Measurements from ENCODE around the gene RIMKLB. TPM values are rescaled to one million over a fixed set of nuclear protein-coding genes. Genes with fewer than 3 reads are reported as not detected.
"Not testable (repeated sequence)": the region's sequence is repeated elsewhere in the genome, so short reads cannot be mapped to it uniquely, and the experiment has no call there.

RIMKLB gene
- polyA plus RNA-seq, 4 donors, result 85.4 to 106 (median 104) TPM

- DNase-seq (ENCODE audit: low read depth in 4 of 4, low spot score in 3 of 4), result peak in 3 of 4 donors; percentile 44 to 83 (median 81)
These were observed 9.8 kb upstream of the RIMKLB start for GRCh38 chr12:8687846-8688601.

- DNase-seq (ENCODE audit: low read depth in 4 of 4, low spot score in 3 of 4), result no peak
These were observed 8.1 kb upstream of the RIMKLB start for GRCh38 chr12:8689681-8690080.

- peak in 3 of 4 donors; percentile 59 to 83 (median 73) for DNase-seq (ENCODE audit: low read depth in 4 of 4, low spot score in 3 of 4)
These were observed 5.2 kb upstream of the RIMKLB start for GRCh38 chr12:8692573-8692972.

- DNase-seq (ENCODE audit: low read depth in 4 of 4, low spot score in 3 of 4), result no peak
These were observed 2.7 kb upstream of the RIMKLB start for GRCh38 chr12:8695116-8695515.

GRCh38 chr12:8696442-8697090, 1.2 kb upstream of the RIMKLB start:
- DNase-seq (ENCODE audit: low read depth in 4 of 4, low spot score in 3 of 4), result no peak

- peak in 1 of 4 donors; percentile 49 for DNase-seq (ENCODE audit: low read depth in 4 of 4, low spot score in 3 of 4)
These were observed 693 bp upstream of the RIMKLB start for GRCh38 chr12:8697120-8697475.

GRCh38 chr12:8698132-8698851, 501 bp downstream of the RIMKLB start:
- peak in 1 of 4 donors; percentile 51 for DNase-seq (ENCODE audit: low read depth in 4 of 4, low spot score in 3 of 4)

- DNase-seq (ENCODE audit: low read depth in 4 of 4, low spot score in 3 of 4), result no peak
These were observed 1.1 kb downstream of the RIMKLB start for GRCh38 chr12:8698879-8699278.

GRCh38 chr12:8699714-8700113, 1.9 kb downstream of the RIMKLB start:
- DNase-seq (ENCODE audit: low read depth in 4 of 4, low spot score in 3 of 4), result no peak

- DNase-seq (ENCODE audit: low read depth in 4 of 4, low spot score in 3 of 4), result no peak
These were observed 3.4 kb downstream of the RIMKLB start for GRCh38 chr12:8701046-8701660.

- DNase-seq (ENCODE audit: low read depth in 4 of 4, low spot score in 3 of 4), result no peak
These were observed 4.4 kb downstream of the RIMKLB start for GRCh38 chr12:8702159-8702558.

GRCh38 chr12:8709124-8709830, 11.5 kb downstream of the RIMKLB start:
- DNase-seq (ENCODE audit: low read depth in 4 of 4, low spot score in 3 of 4), result no peak

GRCh38 chr12:8712572-8712971, 14.8 kb downstream of the RIMKLB start:
- DNase-seq (ENCODE audit: low read depth in 4 of 4, low spot score in 3 of 4), result no peak

GRCh38 chr12:8722286-8722800, 24.6 kb downstream of the RIMKLB start:
- DNase-seq (ENCODE audit: low read depth in 4 of 4, low spot score in 3 of 4), result no peak

GRCh38 chr12:8734873-8735381, 37.1 kb downstream of the RIMKLB start:
- no peak for DNase-seq (ENCODE audit: low read depth in 4 of 4, low spot score in 3 of 4)

GRCh38 chr12:8742501-8742900, 44.7 kb downstream of the RIMKLB start:
- no peak for DNase-seq (ENCODE audit: low read depth in 4 of 4, low spot score in 3 of 4)

GRCh38 chr12:8743121-8743520, 45.3 kb downstream of the RIMKLB start:
- DNase-seq (ENCODE audit: low read depth in 4 of 4, low spot score in 3 of 4), result not testable (repeated sequence)

GRCh38 chr12:8745631-8746030, 47.8 kb downstream of the RIMKLB start:
- DNase-seq (ENCODE audit: low read depth in 4 of 4, low spot score in 3 of 4), result not testable (repeated sequence)

- no peak for DNase-seq (ENCODE audit: low read depth in 4 of 4, low spot score in 3 of 4)
These were observed 48.3 kb downstream of the RIMKLB start for GRCh38 chr12:8746046-8746445.

- DNase-seq (ENCODE audit: low read depth in 4 of 4, low spot score in 3 of 4), result not testable (repeated sequence)
These were observed 62.3 kb downstream of the RIMKLB start for GRCh38 chr12:8760076-8760475.

Data from right renal pelvis (tissue), 4 donors.